IgD-negative memory B cell (primary cell): ENCODE measurements around the gene RAB11FIP4. TPM values are rescaled to one million over a fixed set of nuclear protein-coding genes. Genes with fewer than 3 reads are reported as not detected.

Experiments used
- H3K27ac Mint-ChIP-seq, 3 donors: one replicate each; pipeline ENCODE4 v1.8.0; 2020 to 2022; ENCODE audit warnings: mild to moderate bottlenecking in 3 of 3, mixed read lengths in 3 of 3, moderate library complexity in 1 of 3
- H3K27me3 Mint-ChIP-seq: one replicate; pipeline ENCODE4 v1.8.0; 2021; ENCODE audit warnings: mixed read lengths
- H3K36me3 Mint-ChIP-seq: one replicate; pipeline ENCODE4 v1.8.0; 2020; ENCODE audit warnings: mild to moderate bottlenecking, mixed read lengths
- H3K4me1 Mint-ChIP-seq, 3 donors: one replicate each; pipeline ENCODE4 v1.8.0; 2020 to 2022; ENCODE audit warnings: mixed read lengths in 3 of 3, mild to moderate bottlenecking in 1 of 3
- H3K4me3 Mint-ChIP-seq, 4 donors: one replicate each; pipeline ENCODE4 v1.8.0; 2020 to 2022; ENCODE audit warnings: mild to moderate bottlenecking in 4 of 4, mixed read lengths in 4 of 4, moderate library complexity in 3 of 4
- H3K9me3 Mint-ChIP-seq, 3 donors: one replicate each; pipeline ENCODE4 v1.8.0; 2020 to 2021; ENCODE audit warnings: mixed read lengths in 3 of 3, mild to moderate bottlenecking in 1 of 3
- polyA plus RNA-seq: library from polyadenylated mRNA; unstranded; fragments of 300-500 nt; fragmentation: Illumina TruSeq; gene quantifications from one replicate; pipeline ENCODE4 v1.2.3, GENCODE V29; 2021

Gene RAB11FIP4
- polyA plus RNA-seq, 1 donor from 2014 or later, result 21.0 TPM

GRCh38 chr17:31537565-31538011 is 146.1 kb downstream of the RAB11FIP4 start:
- no peaks in the 10 kb centered on the region for H3K9me3 Mint-ChIP-seq
- H3K36me3 Mint-ChIP-seq, result no peaks in the 10 kb centered on the region
- peak overlapping the region; percentile 69 to 91 (median 87) for H3K4me3 Mint-ChIP-seq
- peaks cover 43 to 68% (median 56%) of the 10 kb centered on the region in 3 donors for H3K4me1 Mint-ChIP-seq
- H3K27me3 Mint-ChIP-seq, result peaks cover 4% of the 10 kb centered on the region
- H3K27ac Mint-ChIP-seq, result peak overlapping the region in 2 of 3 donors; percentile 78 to 95

GRCh38 chr17:31538080-31538762 is 146.7 kb downstream of the RAB11FIP4 start:
- H3K36me3 Mint-ChIP-seq, result peaks cover 1% of the 10 kb centered on the region
- peaks cover 37 to 67% (median 55%) of the 10 kb centered on the region in 3 donors for H3K4me1 Mint-ChIP-seq
- H3K4me3 Mint-ChIP-seq, result peak overlapping the region; percentile 69 to 91 (median 87)
- peaks cover 4% of the 10 kb centered on the region for H3K27me3 Mint-ChIP-seq
- H3K27ac Mint-ChIP-seq, result peak overlapping the region; percentile 63 to 95 (median 78)
- no peaks in the 10 kb centered on the region for H3K9me3 Mint-ChIP-seq

GRCh38 chr17:31540602-31541307 is 149.3 kb downstream of the RAB11FIP4 start:
- peak overlapping the region; percentile 61 to 81 (median 79) for H3K27ac Mint-ChIP-seq
- peaks cover 1% of the 10 kb centered on the region for H3K36me3 Mint-ChIP-seq
- peaks cover 4% of the 10 kb centered on the region for H3K27me3 Mint-ChIP-seq
- H3K4me3 Mint-ChIP-seq, result peak overlapping the region in 2 of 4 donors; percentile 80 to 83
- H3K9me3 Mint-ChIP-seq, result no peaks in the 10 kb centered on the region
- H3K4me1 Mint-ChIP-seq, result peaks cover 35 to 48% (median 47%) of the 10 kb centered on the region in 3 donors

GRCh38 chr17:31541559-31541958 is 150.1 kb downstream of the RAB11FIP4 start:
- Mint-ChIP-seq H3K9me3 (no peaks in the 10 kb centered on the region), H3K4me3 (peak overlapping the region in 1 of 4 donors; percentile 13), H3K4me1 (peaks cover 33 to 47% (median 45%) of the 10 kb centered on the region in 3 donors), H3K27ac (peak overlapping the region in 1 of 3 donors; percentile 79), H3K36me3 (peaks cover 1% of the 10 kb centered on the region), H3K27me3 (peaks cover 4% of the 10 kb centered on the region)

GRCh38 chr17:31544186-31544585 is 152.7 kb downstream of the RAB11FIP4 start:
- Mint-ChIP-seq H3K4me1 (peaks cover 26 to 34% (median 32%) of the 10 kb centered on the region in 3 donors), H3K4me3 (peak overlapping the region in 1 of 4 donors; percentile 32), H3K27me3 (no peaks in the 10 kb centered on the region), H3K9me3 (no peaks in the 10 kb centered on the region), H3K36me3 (peaks cover 1% of the 10 kb centered on the region), H3K27ac (no peak overlapping the region)

- Mint-ChIP-seq H3K27me3 (peaks cover 1% of the 10 kb centered on the region), H3K9me3 (no peaks in the 10 kb centered on the region), H3K27ac (peak overlapping the region in 1 of 3 donors; percentile 79), H3K4me1 (peaks cover 19 to 33% (median 20%) of the 10 kb centered on the region in 3 donors), H3K4me3 (peak overlapping the region in 1 of 4 donors; percentile 95), H3K36me3 (peaks cover 1% of the 10 kb centered on the region)
Observed at GRCh38 chr17:31546650-31547049, 155.2 kb downstream of the RAB11FIP4 start.

- Mint-ChIP-seq H3K27ac (peak overlapping the region; percentile 61 to 79 (median 76)), H3K4me1 (peaks cover 19 to 33% (median 21%) of the 10 kb centered on the region in 3 donors), H3K27me3 (peaks cover 1% of the 10 kb centered on the region), H3K36me3 (no peaks in the 10 kb centered on the region), H3K4me3 (peak overlapping the region; percentile 86 to 96 (median 94)), H3K9me3 (no peaks in the 10 kb centered on the region)
Observed at GRCh38 chr17:31548709-31549108, 157.2 kb downstream of the RAB11FIP4 start.

- Mint-ChIP-seq H3K27me3 (peaks cover 1% of the 10 kb centered on the region), H3K9me3 (no peaks in the 10 kb centered on the region), H3K4me1 (peaks cover 16 to 33% (median 24%) of the 10 kb centered on the region in 3 donors), H3K27ac (peak overlapping the region; percentile 61 to 79 (median 76)), H3K4me3 (peak overlapping the region; percentile 86 to 96 (median 94)), H3K36me3 (no peaks in the 10 kb centered on the region)
Observed at GRCh38 chr17:31549121-31549524, 157.6 kb downstream of the RAB11FIP4 start.

GRCh38 chr17:31549525-31550388 is 158.3 kb downstream of the RAB11FIP4 start:
- H3K9me3 Mint-ChIP-seq, result no peaks in the 10 kb centered on the region
- H3K27ac Mint-ChIP-seq, result peak overlapping the region; percentile 61 to 90 (median 79)
- peak overlapping the region; percentile 86 to 96 (median 94) for H3K4me3 Mint-ChIP-seq
- peaks cover 15 to 38% (median 29%) of the 10 kb centered on the region in 3 donors for H3K4me1 Mint-ChIP-seq
- H3K36me3 Mint-ChIP-seq, result no peaks in the 10 kb centered on the region
- peaks cover 1% of the 10 kb centered on the region for H3K27me3 Mint-ChIP-seq

- Mint-ChIP-seq H3K4me3 (peak overlapping the region; percentile 86 to 95 (median 92)), H3K9me3 (no peaks in the 10 kb centered on the region), H3K27me3 (peaks cover 3% of the 10 kb centered on the region), H3K36me3 (no peaks in the 10 kb centered on the region), H3K4me1 (peaks cover 19 to 42% (median 32%) of the 10 kb centered on the region in 3 donors), H3K27ac (peak overlapping the region; percentile 8 to 90 (median 79))
Observed at GRCh38 chr17:31550389-31551056, 159.0 kb downstream of the RAB11FIP4 start.

GRCh38 chr17:31552568-31552967 is 161.1 kb downstream of the RAB11FIP4 start:
- Mint-ChIP-seq H3K36me3 (no peaks in the 10 kb centered on the region), H3K27me3 (peaks cover 3% of the 10 kb centered on the region), H3K4me1 (peaks cover 20 to 38% (median 35%) of the 10 kb centered on the region in 3 donors), H3K4me3 (peak overlapping the region in 1 of 4 donors; percentile 95), H3K27ac (peak overlapping the region in 1 of 3 donors; percentile 79), H3K9me3 (no peaks in the 10 kb centered on the region)

GRCh38 chr17:31553506-31553905 is 162.0 kb downstream of the RAB11FIP4 start:
- Mint-ChIP-seq H3K9me3 (no peaks in the 10 kb centered on the region), H3K4me3 (peak overlapping the region in 1 of 4 donors; percentile 95), H3K27ac (peak overlapping the region in 1 of 3 donors; percentile 79)

GRCh38 chr17:31554930-31555329 is 163.5 kb downstream of the RAB11FIP4 start:
- Mint-ChIP-seq H3K36me3 (no peaks in the 10 kb centered on the region), H3K4me3 (peak overlapping the region in 1 of 4 donors; percentile 95), H3K4me1 (peaks cover 12 to 29% (median 26%) of the 10 kb centered on the region in 3 donors), H3K27ac (peak overlapping the region in 1 of 3 donors; percentile 44), H3K27me3 (peaks cover 3% of the 10 kb centered on the region), H3K9me3 (no peaks in the 10 kb centered on the region)

More at GRCh38 chr17:31553506-31553905, 162.0 kb downstream of the RAB11FIP4 start:
- H3K4me1 Mint-ChIP-seq, result peaks cover 17 to 34% (median 30%) of the 10 kb centered on the region in 3 donors
- H3K36me3 Mint-ChIP-seq, result no peaks in the 10 kb centered on the region
- H3K27me3 Mint-ChIP-seq, result peaks cover 3% of the 10 kb centered on the region
